ENCODE data around the gene ZNF292.

DNA sequence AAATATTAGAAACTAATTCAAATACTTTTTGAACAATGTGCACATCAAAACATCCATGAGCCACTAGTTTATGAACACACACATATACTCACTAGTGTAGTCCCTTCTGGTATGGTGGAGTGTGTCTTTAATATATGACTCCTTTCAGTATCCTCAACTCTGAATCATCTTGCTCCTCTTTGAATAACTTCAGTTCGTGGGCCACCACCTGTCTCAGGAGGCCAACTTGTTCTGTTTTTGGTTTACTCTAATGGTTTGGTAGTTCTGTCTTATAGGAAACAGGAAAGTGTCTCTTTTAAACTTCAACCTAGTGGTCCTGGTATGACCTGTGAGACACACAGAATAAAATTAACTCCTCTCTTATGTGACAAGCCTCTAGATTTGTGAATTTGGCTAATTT lies 55.6 kb downstream of the ZNF292 start:
- TF ChIP-seq, protein P1, sequence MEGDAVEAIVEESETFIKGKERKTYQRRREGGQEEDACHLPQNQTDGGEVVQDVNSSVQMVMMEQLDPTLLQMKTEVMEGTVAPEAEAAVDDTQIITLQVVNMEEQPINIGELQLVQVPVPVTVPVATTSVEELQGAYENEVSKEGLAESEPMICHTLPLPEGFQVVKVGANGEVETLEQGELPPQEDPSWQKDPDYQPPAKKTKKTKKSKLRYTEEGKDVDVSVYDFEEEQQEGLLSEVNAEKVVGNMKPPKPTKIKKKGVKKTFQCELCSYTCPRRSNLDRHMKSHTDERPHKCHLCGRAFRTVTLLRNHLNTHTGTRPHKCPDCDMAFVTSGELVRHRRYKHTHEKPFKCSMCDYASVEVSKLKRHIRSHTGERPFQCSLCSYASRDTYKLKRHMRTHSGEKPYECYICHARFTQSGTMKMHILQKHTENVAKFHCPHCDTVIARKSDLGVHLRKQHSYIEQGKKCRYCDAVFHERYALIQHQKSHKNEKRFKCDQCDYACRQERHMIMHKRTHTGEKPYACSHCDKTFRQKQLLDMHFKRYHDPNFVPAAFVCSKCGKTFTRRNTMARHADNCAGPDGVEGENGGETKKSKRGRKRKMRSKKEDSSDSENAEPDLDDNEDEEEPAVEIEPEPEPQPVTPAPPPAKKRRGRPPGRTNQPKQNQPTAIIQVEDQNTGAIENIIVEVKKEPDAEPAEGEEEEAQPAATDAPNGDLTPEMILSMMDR (conservative IDR thresholded peaks at IDR 0.05; ENCODE audit: low read depth, low read length) = no peak
- no peak for TF ChIP-seq EZH2 (IDR thresholded peaks at IDR 0.05; ENCODE audit: borderline replicate concordance, low read depth, low read length, poor library complexity, severe bottlenecking)

All from A673 (cell line).